K562 (cell line): ENCODE data around the gene GPN1. TPM values are rescaled to one million over a fixed set of nuclear protein-coding genes. Genes with fewer than 3 reads are reported as not detected.
A peak's percentile ranks its signal among the peaks of the same experiment; 100 is the strongest.

Source experiments
- ARNT ChIP-seq, 2 experiments: fragments of 450-650 bp; IDR thresholded peaks; 2 replicates each; pipeline ENCODE4 v1.6.1; 2016; ENCODE audit warnings: mild to moderate bottlenecking in 1 of 2
- ATF7 ChIP-seq: fragments of 450-650 bp; IDR thresholded peaks from 2 replicates; pipeline ENCODE4 v1.7.1; 2014; ENCODE audit warnings: mild to moderate bottlenecking, moderate library complexity
- DDX20 ChIP-seq: fragments of 450-650 bp; IDR thresholded peaks from 2 replicates; pipeline ENCODE4 v1.6.1; 2016; ENCODE audit warnings: missing genetic modification characterization, low read depth, mild to moderate bottlenecking, missing compliant biosample characterization, moderate library complexity
- GTF2A2 ChIP-seq: IDR thresholded peaks from 2 replicates; pipeline ENCODE4 v1.6.1; 2016; ENCODE audit warnings: mild to moderate bottlenecking, missing genetic modification characterization, missing compliant biosample characterization
- HDAC6 ChIP-seq: IDR thresholded peaks from 2 replicates; pipeline ENCODE4 v1.6.1; 2012; ENCODE audit warnings: low read depth, mild to moderate bottlenecking, control low read depth, inconsistent platforms, low read length, moderate library complexity
- KAT2B ChIP-seq: IDR thresholded peaks from one replicate; pipeline ENCODE4 v1.6.1; 2012; ENCODE audit warnings: low read depth, mild to moderate bottlenecking, control low read depth, inconsistent platforms, low read length, moderate library complexity
- NR3C1 ChIP-seq: sonication (generic); formaldehyde crosslinking; IDR thresholded peaks from 2 replicates; pipeline ENCODE4 v1.8.1; 2022; ENCODE audit warnings: missing genetic modification reagents
- NRF1 ChIP-seq, 2 experiments: fragments of 450-650 bp; IDR thresholded peaks in 1 of 2; conservative IDR thresholded peaks in 1 of 2; 2 replicates each; pipeline ENCODE4 v1.6.1; 2014; ENCODE audit warnings: mild to moderate bottlenecking in 2 of 2
- PRMT5 ChIP-seq: sonication (generic); formaldehyde crosslinking; IDR thresholded peaks from 2 replicates; pipeline ENCODE4 v1.5.0; 2020; ENCODE audit warnings: missing genetic modification reagents
- PTBP1 ChIP-seq: fragments of 200-400 bp; formaldehyde crosslinking; IDR thresholded peaks from 2 replicates; pipeline ENCODE4 v1.6.1; 2017; ENCODE audit warnings: low read depth, low read length
- PYGO2 ChIP-seq: fragments of 450-650 bp; IDR thresholded peaks from 2 replicates; pipeline ENCODE4 v1.6.1; 2016; ENCODE audit warnings: mild to moderate bottlenecking, missing genetic modification characterization, moderate library complexity, missing compliant biosample characterization
- SAP30 ChIP-seq: fragments of 200-600 bp; sonication (generic); IDR thresholded peaks from 2 replicates; pipeline ENCODE4 v1.6.1; 2012; ENCODE audit warnings: borderline replicate concordance, low read depth, mild to moderate bottlenecking, moderate library complexity, low read length, control low read depth, inconsistent platforms; ENCODE audit not compliant: insufficient read depth, poor library complexity, severe bottlenecking
- SNIP1 ChIP-seq: fragments of 450-650 bp; IDR thresholded peaks from 2 replicates; pipeline ENCODE4 v1.7.1; 2017; ENCODE audit warnings: low read depth, mild to moderate bottlenecking
- SNRNP70 ChIP-seq: fragments of 200-400 bp; formaldehyde crosslinking; optimal IDR thresholded peaks from 2 replicates; pipeline ENCODE3; 2017; ENCODE audit warnings: low read depth, low read length
- SPI1 ChIP-seq: IDR thresholded peaks from 2 replicates; pipeline ENCODE4 v1.6.1; 2011; ENCODE audit warnings: low read depth, low read length, control low read depth, borderline replicate concordance
- STAT5A ChIP-seq: IDR thresholded peaks from 2 replicates; pipeline ENCODE4 v1.6.1; 2012; ENCODE audit warnings: low read length, inconsistent platforms, borderline replicate concordance
- TFAM ChIP-seq: fragments of 250-450 bp; sonication (Bioruptor Pico); conservative IDR thresholded peaks from 2 replicates; pipeline ENCODE4 v1.5.0; 2021; ENCODE audit warnings: mild to moderate bottlenecking, moderate library complexity
- ZKSCAN8 ChIP-seq: fragments of 200-800 bp; sonication (Bioruptor generic); IDR thresholded peaks from 2 replicates; pipeline ENCODE4 v1.6.1; 2016; ENCODE audit warnings: missing genetic modification characterization, missing compliant biosample characterization
- ZNF778 ChIP-seq: fragments of 450-650 bp; formaldehyde crosslinking; IDR thresholded peaks from 2 replicates; pipeline ENCODE4 v1.4.0; 2020; ENCODE audit warnings: mild to moderate bottlenecking, moderate library complexity
- ZSCAN32 ChIP-seq: fragments of 450-650 bp; formaldehyde crosslinking; IDR thresholded peaks from 2 replicates; pipeline ENCODE4 v1.4.0; 2020; ENCODE audit warnings: mild to moderate bottlenecking, moderate library complexity
- polyA plus RNA-seq, 8 experiments: library from polyadenylated mRNA; depleted of rRNA in 4 of 8; stranded (reverse) in 5 of 8; unstranded in 3 of 8; fragments of >200 nt; fragmentation: Nextera tagmentation in 2 of 8; fragmentation: Illumina TruSeq in 1 of 8; extraction: Ambion mirVana in 2 of 8; extraction: Trizol in 1 of 8; gene quantifications; 2 replicates each; pipeline versions ENCODE4 v1.2.1 to v1.2.3, GENCODE V29; 2011 to 2014; ENCODE audit warnings: inconsistent platforms in 1 of 8, missing spikeins in 1 of 8
- total RNA-seq, 7 experiments: library from RNA; depleted of rRNA in 6 of 7; stranded (reverse); fragments of >200 nt in 6 of 7; fragmentation: Illumina TruSeq in 2 of 7; extraction: Trizol in 2 of 7; gene quantifications; 2 replicates each; pipeline versions ENCODE4 v1.2.1 to v1.2.3, GENCODE V29; 2011 to 2021; ENCODE audit warnings: low replicate concordance in 1 of 7
- TF ChIP-seq, protein P1 (sequence below), 2 experiments: fragments of 450-650 bp; conservative IDR thresholded peaks; 2 replicates each; pipeline ENCODE4 v1.6.1; 2017; ENCODE audit warnings: mild to moderate bottlenecking in 2 of 2, moderate library complexity in 2 of 2
- TF ChIP-seq, protein P2 (sequence below): fragments of 250-450 bp; sonication (Bioruptor Pico); IDR thresholded peaks from 2 replicates; pipeline ENCODE4 v1.8.0; 2021; ENCODE audit warnings: moderate library complexity, mild to moderate bottlenecking, inconsistent platforms
- TF ChIP-seq, protein P3 (sequence below): sonication (generic); formaldehyde crosslinking; IDR thresholded peaks from 2 replicates; pipeline ENCODE4 v1.8.1; 2022; ENCODE audit warnings: missing genetic modification reagents
- TF ChIP-seq, protein P4 (sequence below): fragments of 250-450 bp; sonication (Bioruptor Pico); IDR thresholded peaks from 2 replicates; pipeline ENCODE4 v1.5.0; 2020; ENCODE audit warnings: mild to moderate bottlenecking
- TF ChIP-seq, protein P5 (sequence below): fragments of 450-650 bp; IDR thresholded peaks from 2 replicates; pipeline ENCODE4 v1.6.1; 2016; ENCODE audit warnings: missing biosample characterization, missing genetic modification characterization

Gene GPN1
- total and polyA plus RNA-seq, 9 of the 15 experiments (the other 6 are each of a cell fraction or from before 2014, with no cell fraction given), result 23.4 to 171 (median 48.2) TPM

DNA sequence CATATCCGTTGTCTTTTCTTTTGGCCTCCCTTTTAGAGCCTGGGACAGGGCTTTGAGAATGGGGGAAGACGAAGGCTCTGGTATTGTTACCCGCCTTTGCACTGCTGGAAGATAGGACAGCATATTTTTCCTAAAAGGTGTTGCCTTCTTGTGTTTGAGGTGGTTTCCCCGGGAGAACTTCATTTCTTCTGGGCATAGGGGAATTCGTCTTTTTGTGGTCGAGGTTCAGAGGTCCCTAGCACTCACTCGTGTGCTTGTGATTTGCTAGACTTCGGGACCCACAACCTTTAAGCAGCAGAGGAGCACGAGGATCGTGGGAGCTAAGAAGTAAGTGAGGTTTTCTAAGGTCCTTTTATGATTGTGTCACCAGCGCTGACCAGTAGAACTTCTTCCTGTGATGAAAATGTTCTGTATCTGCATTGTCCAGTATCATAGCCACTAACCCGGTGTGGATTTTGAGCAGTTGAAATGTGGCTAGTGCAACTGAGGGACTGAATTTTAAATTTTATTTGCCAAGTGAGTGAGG lies 45.4 kb upstream of the GPN1 start (continued):
- TF ChIP-seq, protein P1, sequence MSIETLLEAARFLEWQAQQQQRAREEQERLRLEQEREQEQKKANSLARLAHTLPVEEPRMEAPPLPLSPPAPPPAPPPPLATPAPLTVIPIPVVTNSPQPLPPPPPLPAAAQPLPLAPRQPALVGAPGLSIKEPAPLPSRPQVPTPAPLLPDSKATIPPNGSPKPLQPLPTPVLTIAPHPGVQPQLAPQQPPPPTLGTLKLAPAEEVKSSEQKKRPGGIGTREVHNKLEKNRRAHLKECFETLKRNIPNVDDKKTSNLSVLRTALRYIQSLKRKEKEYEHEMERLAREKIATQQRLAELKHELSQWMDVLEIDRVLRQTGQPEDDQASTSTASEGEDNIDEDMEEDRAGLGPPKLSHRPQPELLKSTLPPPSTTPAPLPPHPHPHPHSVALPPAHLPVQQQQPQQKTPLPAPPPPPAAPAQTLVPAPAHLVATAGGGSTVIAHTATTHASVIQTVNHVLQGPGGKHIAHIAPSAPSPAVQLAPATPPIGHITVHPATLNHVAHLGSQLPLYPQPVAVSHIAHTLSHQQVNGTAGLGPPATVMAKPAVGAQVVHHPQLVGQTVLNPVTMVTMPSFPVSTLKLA (conservative IDR thresholded peaks at IDR 0.05), result peak; percentile 16 to 49; a peak in 1 of 4 replicates
- no peak for TF ChIP-seq SNRNP70
- no peak for TF ChIP-seq PTBP1
- TF ChIP-seq ARNT (IDR thresholded peaks at IDR 0.05), result 0 out of 4 replicates have a peak, but pooled peaks of 1 of the 2 experiments have one; percentile 35
- TF ChIP-seq, protein P2, sequence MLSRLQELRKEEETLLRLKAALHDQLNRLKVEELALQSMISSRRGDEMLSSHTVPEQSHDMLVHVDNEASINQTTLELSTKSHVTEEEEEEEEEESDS (CRISPR knock-in tag), result no peak
- no peak for TF ChIP-seq TFAM
- TF ChIP-seq SAP30, result peak; percentile 7
- TF ChIP-seq PYGO2 (tag), result no peak
- no peak for TF ChIP-seq STAT5A
- TF ChIP-seq GTF2A2, result no peak
- 0 out of 2 replicates have a peak, but pooled peaks have one; percentile 20 for TF ChIP-seq SNIP1
- TF ChIP-seq, protein P3, sequence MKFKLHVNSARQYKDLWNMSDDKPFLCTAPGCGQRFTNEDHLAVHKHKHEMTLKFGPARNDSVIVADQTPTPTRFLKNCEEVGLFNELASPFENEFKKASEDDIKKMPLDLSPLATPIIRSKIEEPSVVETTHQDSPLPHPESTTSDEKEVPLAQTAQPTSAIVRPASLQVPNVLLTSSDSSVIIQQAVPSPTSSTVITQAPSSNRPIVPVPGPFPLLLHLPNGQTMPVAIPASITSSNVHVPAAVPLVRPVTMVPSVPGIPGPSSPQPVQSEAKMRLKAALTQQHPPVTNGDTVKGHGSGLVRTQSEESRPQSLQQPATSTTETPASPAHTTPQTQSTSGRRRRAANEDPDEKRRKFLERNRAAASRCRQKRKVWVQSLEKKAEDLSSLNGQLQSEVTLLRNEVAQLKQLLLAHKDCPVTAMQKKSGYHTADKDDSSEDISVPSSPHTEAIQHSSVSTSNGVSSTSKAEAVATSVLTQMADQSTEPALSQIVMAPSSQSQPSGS (CRISPR knock-in tag), result no peak
- no peak for TF ChIP-seq SPI1
- TF ChIP-seq NR3C1 (CRISPR knock-in tag), result no peak
- no peak for TF ChIP-seq ZNF778 (CRISPR knock-in tag)
- TF ChIP-seq, protein P4, sequence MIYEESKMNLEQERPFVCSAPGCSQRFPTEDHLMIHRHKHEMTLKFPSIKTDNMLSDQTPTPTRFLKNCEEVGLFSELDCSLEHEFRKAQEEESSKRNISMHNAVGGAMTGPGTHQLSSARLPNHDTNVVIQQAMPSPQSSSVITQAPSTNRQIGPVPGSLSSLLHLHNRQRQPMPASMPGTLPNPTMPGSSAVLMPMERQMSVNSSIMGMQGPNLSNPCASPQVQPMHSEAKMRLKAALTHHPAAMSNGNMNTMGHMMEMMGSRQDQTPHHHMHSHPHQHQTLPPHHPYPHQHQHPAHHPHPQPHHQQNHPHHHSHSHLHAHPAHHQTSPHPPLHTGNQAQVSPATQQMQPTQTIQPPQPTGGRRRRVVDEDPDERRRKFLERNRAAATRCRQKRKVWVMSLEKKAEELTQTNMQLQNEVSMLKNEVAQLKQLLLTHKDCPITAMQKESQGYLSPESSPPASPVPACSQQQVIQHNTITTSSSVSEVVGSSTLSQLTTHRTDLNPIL, result no peak
- TF ChIP-seq ZKSCAN8 (CRISPR knock-in tag), result no peak
- TF ChIP-seq HDAC6, result no peak
- no peak for TF ChIP-seq ATF7
- TF ChIP-seq KAT2B, result no peak
- TF ChIP-seq PRMT5, result no peak
- TF ChIP-seq, protein P5, sequence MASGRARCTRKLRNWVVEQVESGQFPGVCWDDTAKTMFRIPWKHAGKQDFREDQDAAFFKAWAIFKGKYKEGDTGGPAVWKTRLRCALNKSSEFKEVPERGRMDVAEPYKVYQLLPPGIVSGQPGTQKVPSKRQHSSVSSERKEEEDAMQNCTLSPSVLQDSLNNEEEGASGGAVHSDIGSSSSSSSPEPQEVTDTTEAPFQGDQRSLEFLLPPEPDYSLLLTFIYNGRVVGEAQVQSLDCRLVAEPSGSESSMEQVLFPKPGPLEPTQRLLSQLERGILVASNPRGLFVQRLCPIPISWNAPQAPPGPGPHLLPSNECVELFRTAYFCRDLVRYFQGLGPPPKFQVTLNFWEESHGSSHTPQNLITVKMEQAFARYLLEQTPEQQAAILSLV (tag), result no peak
- peak; percentile 17; the same call in 1 of the 2 replicates for TF ChIP-seq ZSCAN32
- TF ChIP-seq NRF1 (conservative IDR thresholded peaks at IDR 0.05 in 1 of 2, IDR thresholded peaks at IDR 0.05 in 1 of 2), result no peak
- no peak for TF ChIP-seq DDX20 (tag)
